ENCODE results near the gene ADGRG6. TPM values are rescaled to one million over a fixed set of nuclear protein-coding genes. Genes with fewer than 3 reads are reported as not detected.

ADGRG6 gene
- polyA plus RNA-seq, 1 of the 3 experiments (the other 2 are of a cell fraction) = 61.5 TPM

DNA sequence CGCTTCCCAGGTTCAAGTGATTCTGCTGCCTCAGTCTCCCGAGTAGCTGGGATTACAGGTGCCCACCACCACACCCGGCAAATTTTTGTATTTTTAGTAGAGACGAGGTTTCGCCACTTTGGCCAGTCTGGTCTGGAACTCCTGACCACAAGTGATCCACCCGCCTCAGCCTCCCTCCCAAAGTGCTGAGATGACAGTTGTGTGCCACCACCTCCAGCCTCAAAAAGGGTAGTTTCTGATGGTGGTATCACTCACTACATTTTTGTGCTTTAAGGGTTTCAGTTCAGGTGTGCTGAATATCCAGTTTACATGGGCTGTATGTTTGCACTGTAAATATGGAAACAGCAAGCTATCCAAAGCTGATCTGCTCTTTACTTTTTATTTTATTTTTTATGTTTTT lies 12.1 kb upstream of the ADGRG6 start:
- 53% methylated on average over 6 of the region's 6 CpGs for WGBS (ENCODE audit: low lambda C conversion rate)
- CTCF ChIA-PET = no interaction called here

More for the DNA sequence above, 12.1 kb upstream of the ADGRG6 start:
- H2AFZ ChIP-seq (ENCODE audit: low read depth) = peak overlapping the region; percentile 11; the same call in 1 of the 2 replicates
- no peaks in the 10 kb centered on the region for H4K20me1 ChIP-seq (ENCODE audit: insufficient read depth)
- H3K4me3 ChIP-seq (ENCODE audit: low read depth in 2 of 2, low read length in 1 of 2) = no peak overlapping the region
- POLR2A ChIA-PET = interaction anchor here (0.7 kb wide), 1 partner anchor 636 kb away, joined by 3 read pairs; no protein-coding TSS in a partner anchor
- peaks cover 3% of the 10 kb centered on the region for H3F3A ChIP-seq (replicated peaks; ENCODE audit: insufficient read depth)
- H3K79me2 ChIP-seq (ENCODE audit: insufficient read depth) = no peaks in the 10 kb centered on the region
- H3K4me1 ChIP-seq (ENCODE audit: control insufficient read depth in 1 of 2, insufficient read depth in 2 of 2, low read depth in 1 of 2, low read length in 1 of 2) = no peaks in the 10 kb centered on the region
- H3K9me3 ChIP-seq = no peaks in the 10 kb centered on the region; the same call in 1 of the 2 replicates
- no peak overlapping the region for H3K9ac ChIP-seq
- H3K4me2 ChIP-seq = no peak overlapping the region
- no peaks in the 10 kb centered on the region for H3K27me3 ChIP-seq (ENCODE audit: insufficient read depth)
- no peak for TF ChIP-seq NFIC (IDR thresholded peaks at IDR 0.05; ENCODE audit: borderline replicate concordance)
- no peak for TF ChIP-seq CHD2 (IDR thresholded peaks at IDR 0.05; ENCODE audit: low read length, partially characterized antibody)
- no peak for TF ChIP-seq SIN3A (IDR thresholded peaks at IDR 0.05; ENCODE audit: borderline replicate concordance, low read depth, low read length)
- TF ChIP-seq EZH2phosphoT487 (IDR thresholded peaks at IDR 0.05; ENCODE audit: borderline replicate concordance, low read depth) = no peak
- TF ChIP-seq MXI1 (IDR thresholded peaks at IDR 0.05; ENCODE audit: low read depth, low read length) = no peak
- TF ChIP-seq, protein P1, sequence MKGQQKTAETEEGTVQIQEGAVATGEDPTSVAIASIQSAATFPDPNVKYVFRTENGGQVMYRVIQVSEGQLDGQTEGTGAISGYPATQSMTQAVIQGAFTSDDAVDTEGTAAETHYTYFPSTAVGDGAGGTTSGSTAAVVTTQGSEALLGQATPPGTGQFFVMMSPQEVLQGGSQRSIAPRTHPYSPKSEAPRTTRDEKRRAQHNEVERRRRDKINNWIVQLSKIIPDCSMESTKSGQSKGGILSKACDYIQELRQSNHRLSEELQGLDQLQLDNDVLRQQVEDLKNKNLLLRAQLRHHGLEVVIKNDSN (IDR thresholded peaks at IDR 0.05; ENCODE audit: borderline replicate concordance, low read depth) = no peak
- no peak for TF ChIP-seq ELF1 (IDR thresholded peaks at IDR 0.05)
- TF ChIP-seq JUND (IDR thresholded peaks at IDR 0.05) = no peak
- TF ChIP-seq, protein P2, sequence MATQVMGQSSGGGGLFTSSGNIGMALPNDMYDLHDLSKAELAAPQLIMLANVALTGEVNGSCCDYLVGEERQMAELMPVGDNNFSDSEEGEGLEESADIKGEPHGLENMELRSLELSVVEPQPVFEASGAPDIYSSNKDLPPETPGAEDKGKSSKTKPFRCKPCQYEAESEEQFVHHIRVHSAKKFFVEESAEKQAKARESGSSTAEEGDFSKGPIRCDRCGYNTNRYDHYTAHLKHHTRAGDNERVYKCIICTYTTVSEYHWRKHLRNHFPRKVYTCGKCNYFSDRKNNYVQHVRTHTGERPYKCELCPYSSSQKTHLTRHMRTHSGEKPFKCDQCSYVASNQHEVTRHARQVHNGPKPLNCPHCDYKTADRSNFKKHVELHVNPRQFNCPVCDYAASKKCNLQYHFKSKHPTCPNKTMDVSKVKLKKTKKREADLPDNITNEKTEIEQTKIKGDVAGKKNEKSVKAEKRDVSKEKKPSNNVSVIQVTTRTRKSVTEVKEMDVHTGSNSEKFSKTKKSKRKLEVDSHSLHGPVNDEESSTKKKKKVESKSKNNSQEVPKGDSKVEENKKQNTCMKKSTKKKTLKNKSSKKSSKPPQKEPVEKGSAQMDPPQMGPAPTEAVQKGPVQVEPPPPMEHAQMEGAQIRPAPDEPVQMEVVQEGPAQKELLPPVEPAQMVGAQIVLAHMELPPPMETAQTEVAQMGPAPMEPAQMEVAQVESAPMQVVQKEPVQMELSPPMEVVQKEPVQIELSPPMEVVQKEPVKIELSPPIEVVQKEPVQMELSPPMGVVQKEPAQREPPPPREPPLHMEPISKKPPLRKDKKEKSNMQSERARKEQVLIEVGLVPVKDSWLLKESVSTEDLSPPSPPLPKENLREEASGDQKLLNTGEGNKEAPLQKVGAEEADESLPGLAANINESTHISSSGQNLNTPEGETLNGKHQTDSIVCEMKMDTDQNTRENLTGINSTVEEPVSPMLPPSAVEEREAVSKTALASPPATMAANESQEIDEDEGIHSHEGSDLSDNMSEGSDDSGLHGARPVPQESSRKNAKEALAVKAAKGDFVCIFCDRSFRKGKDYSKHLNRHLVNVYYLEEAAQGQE (IDR thresholded peaks at IDR 0.05; ENCODE audit: low read depth, low read length) = no peak
- TF ChIP-seq, protein P3, sequence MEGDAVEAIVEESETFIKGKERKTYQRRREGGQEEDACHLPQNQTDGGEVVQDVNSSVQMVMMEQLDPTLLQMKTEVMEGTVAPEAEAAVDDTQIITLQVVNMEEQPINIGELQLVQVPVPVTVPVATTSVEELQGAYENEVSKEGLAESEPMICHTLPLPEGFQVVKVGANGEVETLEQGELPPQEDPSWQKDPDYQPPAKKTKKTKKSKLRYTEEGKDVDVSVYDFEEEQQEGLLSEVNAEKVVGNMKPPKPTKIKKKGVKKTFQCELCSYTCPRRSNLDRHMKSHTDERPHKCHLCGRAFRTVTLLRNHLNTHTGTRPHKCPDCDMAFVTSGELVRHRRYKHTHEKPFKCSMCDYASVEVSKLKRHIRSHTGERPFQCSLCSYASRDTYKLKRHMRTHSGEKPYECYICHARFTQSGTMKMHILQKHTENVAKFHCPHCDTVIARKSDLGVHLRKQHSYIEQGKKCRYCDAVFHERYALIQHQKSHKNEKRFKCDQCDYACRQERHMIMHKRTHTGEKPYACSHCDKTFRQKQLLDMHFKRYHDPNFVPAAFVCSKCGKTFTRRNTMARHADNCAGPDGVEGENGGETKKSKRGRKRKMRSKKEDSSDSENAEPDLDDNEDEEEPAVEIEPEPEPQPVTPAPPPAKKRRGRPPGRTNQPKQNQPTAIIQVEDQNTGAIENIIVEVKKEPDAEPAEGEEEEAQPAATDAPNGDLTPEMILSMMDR (IDR thresholded peaks at IDR 0.05) = no peak
- TF ChIP-seq FOXJ3 (CRISPR knock-in tag; IDR thresholded peaks at IDR 0.05) = no peak
- TF ChIP-seq YY1 (IDR thresholded peaks at IDR 0.05; ENCODE audit: low read depth) = no peak
- TF ChIP-seq MEF2A (IDR thresholded peaks at IDR 0.05; ENCODE audit: borderline replicate concordance, low read depth) = no peak
- TF ChIP-seq, protein P4, sequence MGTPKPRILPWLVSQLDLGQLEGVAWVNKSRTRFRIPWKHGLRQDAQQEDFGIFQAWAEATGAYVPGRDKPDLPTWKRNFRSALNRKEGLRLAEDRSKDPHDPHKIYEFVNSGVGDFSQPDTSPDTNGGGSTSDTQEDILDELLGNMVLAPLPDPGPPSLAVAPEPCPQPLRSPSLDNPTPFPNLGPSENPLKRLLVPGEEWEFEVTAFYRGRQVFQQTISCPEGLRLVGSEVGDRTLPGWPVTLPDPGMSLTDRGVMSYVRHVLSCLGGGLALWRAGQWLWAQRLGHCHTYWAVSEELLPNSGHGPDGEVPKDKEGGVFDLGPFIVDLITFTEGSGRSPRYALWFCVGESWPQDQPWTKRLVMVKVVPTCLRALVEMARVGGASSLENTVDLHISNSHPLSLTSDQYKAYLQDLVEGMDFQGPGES (IDR thresholded peaks at IDR 0.05; ENCODE audit: low read depth, low read length) = no peak
- TF ChIP-seq TEAD4 (IDR thresholded peaks at IDR 0.05; ENCODE audit: borderline replicate concordance, insufficient read depth) = no peak
- no peak for TF ChIP-seq FOSL2 (IDR thresholded peaks at IDR 0.05; ENCODE audit: borderline replicate concordance, low read depth)
- TF ChIP-seq, protein P5, sequence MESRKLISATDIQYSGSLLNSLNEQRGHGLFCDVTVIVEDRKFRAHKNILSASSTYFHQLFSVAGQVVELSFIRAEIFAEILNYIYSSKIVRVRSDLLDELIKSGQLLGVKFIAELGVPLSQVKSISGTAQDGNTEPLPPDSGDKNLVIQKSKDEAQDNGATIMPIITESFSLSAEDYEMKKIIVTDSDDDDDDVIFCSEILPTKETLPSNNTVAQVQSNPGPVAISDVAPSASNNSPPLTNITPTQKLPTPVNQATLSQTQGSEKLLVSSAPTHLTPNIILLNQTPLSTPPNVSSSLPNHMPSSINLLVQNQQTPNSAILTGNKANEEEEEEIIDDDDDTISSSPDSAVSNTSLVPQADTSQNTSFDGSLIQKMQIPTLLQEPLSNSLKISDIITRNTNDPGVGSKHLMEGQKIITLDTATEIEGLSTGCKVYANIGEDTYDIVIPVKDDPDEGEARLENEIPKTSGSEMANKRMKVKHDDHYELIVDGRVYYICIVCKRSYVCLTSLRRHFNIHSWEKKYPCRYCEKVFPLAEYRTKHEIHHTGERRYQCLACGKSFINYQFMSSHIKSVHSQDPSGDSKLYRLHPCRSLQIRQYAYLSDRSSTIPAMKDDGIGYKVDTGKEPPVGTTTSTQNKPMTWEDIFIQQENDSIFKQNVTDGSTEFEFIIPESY (IDR thresholded peaks at IDR 0.05; ENCODE audit: borderline replicate concordance, low read depth) = no peak
- TF ChIP-seq TAF1 (IDR thresholded peaks at IDR 0.05; ENCODE audit: borderline replicate concordance, low read depth, low read length) = no peak
- no peak for TF ChIP-seq TCF12 (IDR thresholded peaks at IDR 0.05)
- no peak for TF ChIP-seq RXRA (IDR thresholded peaks at IDR 0.05; ENCODE audit: borderline replicate concordance, low read depth)
- no peak overlapping the region for H3K27ac ChIP-seq (ENCODE audit: low read depth in 2 of 2, low read length in 1 of 2)
- no peaks in the 10 kb centered on the region for H3K36me3 ChIP-seq (replicated peaks in 1 of 2; ENCODE audit: control insufficient read depth in 1 of 2, insufficient read depth in 2 of 2, low read length in 1 of 2)
- H3K9me2 ChIP-seq = no peaks in the 10 kb centered on the region
- DNase-seq = no peak
